HEK293 (cell line): ENCODE measurements around the gene NUMA1.

ENCODE experiments used
- CTCF ChIA-PET: fragments of 350-600 bp; formaldehyde crosslinking; extraction: SDS; loops from one replicate; lab custom pipeline; 2021; ENCODE audit warnings: antibody characterized with exemption; lab: Yijun Ruan, JAX
- POLR2A ChIA-PET: fragments of 300-600 bp; formaldehyde crosslinking; extraction: SDS; loops from one replicate; lab custom pipeline; 2020; ENCODE audit warnings: antibody characterized with exemption, inconsistent platforms; lab: Yijun Ruan, JAX
- H3K27ac ChIP-seq: fragments of 200-500 bp; sonication (Bioruptor generic); 2 replicates; pipeline ENCODE4 v1.5.1; 2014; ENCODE audit warnings: low read depth, low read length, control low read depth, inconsistent platforms; ENCODE audit errors: extremely low read depth
- H3K36me3 ChIP-seq, 2 experiments: fragments of 200-500 bp in 1 of 2; sonication (Bioruptor generic) in 1 of 2; 1 replicate in 1 of 2; 2 replicates in 1 of 2; pipeline ENCODE4 v1.5.1; 2014 to 2017; ENCODE audit warnings: inconsistent platforms in 2 of 2, low read length in 2 of 2; ENCODE audit not compliant: control insufficient read depth in 2 of 2, insufficient read depth in 1 of 2
- H3K4me1 ChIP-seq: fragments of 200-500 bp; sonication (Bioruptor generic); 2 replicates; pipeline ENCODE4 v1.5.1; 2014; ENCODE audit warnings: mild to moderate bottlenecking, low read length, inconsistent platforms; ENCODE audit not compliant: control insufficient read depth, insufficient read depth
- H3K4me3 ChIP-seq: 2 replicates; pipeline ENCODE4 v1.5.1; 2011; ENCODE audit warnings: low read depth, mild to moderate bottlenecking, control low read depth, low read length, moderate library complexity
- H3K9me3 ChIP-seq: fragments of 200-500 bp; sonication (Bioruptor generic); 2 replicates; pipeline ENCODE4 v1.5.1; 2014; ENCODE audit warnings: low read depth, low read length, inconsistent platforms; ENCODE audit not compliant: control insufficient read depth, insufficient read depth
- BCL11B ChIP-seq: fragments of 450-650 bp; formaldehyde crosslinking; IDR thresholded peaks from 2 replicates; pipeline ENCODE4 v1.5.1; 2016; ENCODE audit warnings: low read depth, missing biosample characterization, missing genetic modification characterization
- GFI1B ChIP-seq: fragments of 450-650 bp; formaldehyde crosslinking; IDR thresholded peaks from 2 replicates; pipeline ENCODE4 v1.5.1; 2016; ENCODE audit warnings: missing biosample characterization, missing genetic modification characterization
- GLI4 ChIP-seq: fragments of 450-650 bp; formaldehyde crosslinking; IDR thresholded peaks from 2 replicates; pipeline ENCODE4 v1.5.1; 2016; ENCODE audit warnings: missing biosample characterization, missing genetic modification characterization
- KLF9 ChIP-seq: fragments of 450-650 bp; formaldehyde crosslinking; IDR thresholded peaks from 2 replicates; pipeline ENCODE4 v1.5.1; 2016; ENCODE audit warnings: missing biosample characterization, missing genetic modification characterization, low read depth
- REPIN1 ChIP-seq: fragments of 450-650 bp; formaldehyde crosslinking; IDR thresholded peaks from 2 replicates; pipeline ENCODE4 v1.5.1; 2017; ENCODE audit warnings: missing biosample characterization, missing genetic modification characterization, low read depth
- SCRT2 ChIP-seq: fragments of 450-650 bp; formaldehyde crosslinking; IDR thresholded peaks from 2 replicates; pipeline ENCODE4 v1.5.1; 2016; ENCODE audit warnings: missing biosample characterization, missing genetic modification characterization
- SP2 ChIP-seq: fragments of 450-650 bp; formaldehyde crosslinking; IDR thresholded peaks from 2 replicates; pipeline ENCODE4 v1.5.1; 2016; ENCODE audit warnings: missing biosample characterization, missing genetic modification characterization
- ZNF10 ChIP-seq: fragments of 450-650 bp; formaldehyde crosslinking; IDR thresholded peaks from 2 replicates; pipeline ENCODE4 v1.5.1; 2017; ENCODE audit warnings: missing biosample characterization, missing genetic modification characterization
- ZNF132 ChIP-seq: fragments of 450-650 bp; formaldehyde crosslinking; IDR thresholded peaks from 2 replicates; pipeline ENCODE4 v1.5.1; 2017; ENCODE audit warnings: missing biosample characterization, missing genetic modification characterization, borderline replicate concordance
- ZNF140 ChIP-seq: fragments of 450-650 bp; formaldehyde crosslinking; IDR thresholded peaks from 2 replicates; pipeline ENCODE4 v1.5.1; 2016; ENCODE audit warnings: missing biosample characterization, missing genetic modification characterization
- ZNF157 ChIP-seq: fragments of 450-650 bp; formaldehyde crosslinking; IDR thresholded peaks from 2 replicates; pipeline ENCODE4 v1.5.1; 2016; ENCODE audit warnings: missing biosample characterization, missing genetic modification characterization
- ZNF169 ChIP-seq: fragments of 450-650 bp; formaldehyde crosslinking; IDR thresholded peaks from 2 replicates; pipeline ENCODE4 v1.5.1; 2016; ENCODE audit warnings: missing biosample characterization, missing genetic modification characterization
- ZNF174 ChIP-seq: fragments of 450-650 bp; formaldehyde crosslinking; IDR thresholded peaks from 2 replicates; pipeline ENCODE4 v1.5.0; 2017; ENCODE audit warnings: missing biosample characterization, mild to moderate bottlenecking, missing genetic modification characterization
- ZNF423 ChIP-seq: fragments of 450-650 bp; formaldehyde crosslinking; IDR thresholded peaks from 2 replicates; pipeline ENCODE4 v1.5.1; 2016; ENCODE audit warnings: missing biosample characterization, missing genetic modification characterization
- ZNF501 ChIP-seq: fragments of 450-650 bp; formaldehyde crosslinking; IDR thresholded peaks from 2 replicates; pipeline ENCODE4 v1.5.1; 2016; ENCODE audit warnings: missing biosample characterization, missing genetic modification characterization
- ZNF514 ChIP-seq: fragments of 450-650 bp; formaldehyde crosslinking; IDR thresholded peaks from 2 replicates; pipeline ENCODE4 v1.5.1; 2016; ENCODE audit warnings: missing biosample characterization, missing genetic modification characterization
- ZNF677 ChIP-seq: fragments of 450-650 bp; IDR thresholded peaks from 2 replicates; pipeline ENCODE4 v1.5.0; 2018; ENCODE audit warnings: missing biosample characterization, mild to moderate bottlenecking, missing genetic modification characterization, moderate library complexity
- ZNF707 ChIP-seq: fragments of 450-650 bp; formaldehyde crosslinking; IDR thresholded peaks from 2 replicates; pipeline ENCODE4 v1.5.1; 2016; ENCODE audit warnings: missing biosample characterization, missing genetic modification characterization
- ZSCAN16 ChIP-seq: fragments of 450-650 bp; formaldehyde crosslinking; IDR thresholded peaks from 2 replicates; pipeline ENCODE4 v1.5.1; 2016; ENCODE audit warnings: missing biosample characterization, missing genetic modification characterization
- TF ChIP-seq, protein P1 (sequence below): fragments of 450-650 bp; formaldehyde crosslinking; IDR thresholded peaks from 2 replicates; pipeline ENCODE4; 2016; ENCODE audit warnings: missing biosample characterization, missing genetic modification characterization
- TF ChIP-seq, protein P2 (sequence below): fragments of 450-650 bp; formaldehyde crosslinking; IDR thresholded peaks from 2 replicates; pipeline ENCODE4 v1.5.1; 2017; ENCODE audit warnings: missing biosample characterization, missing genetic modification characterization
- TF ChIP-seq, protein P3 (sequence below): sonication (generic); formaldehyde crosslinking; IDR thresholded peaks from 2 replicates; pipeline ENCODE4 v1.8.1; 2022; ENCODE audit warnings: mild to moderate bottlenecking, moderate library complexity, missing genetic modification reagents
- TF ChIP-seq, protein P4 (sequence below): fragments of 450-650 bp; formaldehyde crosslinking; IDR thresholded peaks from 2 replicates; pipeline ENCODE4 v1.5.1; 2016; ENCODE audit warnings: missing biosample characterization, missing genetic modification characterization
- TF ChIP-seq, protein P5 (sequence below): fragments of 450-650 bp; formaldehyde crosslinking; IDR thresholded peaks from 2 replicates; pipeline ENCODE4 v1.5.1; 2016; ENCODE audit warnings: missing biosample characterization, missing genetic modification characterization
- TF ChIP-seq, protein P6 (sequence below): IDR thresholded peaks from 2 replicates; pipeline ENCODE4 v1.6.1; 2011; ENCODE audit warnings: mild to moderate bottlenecking, low read depth, low read length, borderline replicate concordance

NUMA1 gene

DNA sequence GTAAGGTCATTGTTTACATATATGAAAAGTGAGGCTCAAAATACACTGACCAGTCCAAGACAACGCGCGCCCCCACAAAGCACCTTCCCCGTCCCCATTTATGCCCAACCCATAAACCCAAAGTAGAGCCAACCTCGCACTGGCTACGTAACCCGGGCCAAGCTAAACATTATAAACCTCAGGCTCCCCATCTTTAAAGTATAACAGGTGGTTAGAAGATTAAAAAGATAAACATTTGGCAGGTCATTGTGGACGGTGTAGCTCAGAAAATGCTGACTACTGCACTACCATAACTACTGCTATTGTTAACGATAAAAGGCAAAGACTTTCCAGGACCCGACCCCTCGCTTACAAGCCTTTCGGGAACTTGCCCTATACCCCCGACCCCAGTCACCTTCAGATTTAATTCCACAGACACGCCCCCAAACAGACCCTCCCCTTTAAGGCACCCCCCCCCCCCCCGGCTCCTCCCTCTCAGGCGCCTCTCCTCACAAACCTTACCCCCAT is 470 bp downstream of the NUMA1 start (continued):
- TF ChIP-seq, protein P1, sequence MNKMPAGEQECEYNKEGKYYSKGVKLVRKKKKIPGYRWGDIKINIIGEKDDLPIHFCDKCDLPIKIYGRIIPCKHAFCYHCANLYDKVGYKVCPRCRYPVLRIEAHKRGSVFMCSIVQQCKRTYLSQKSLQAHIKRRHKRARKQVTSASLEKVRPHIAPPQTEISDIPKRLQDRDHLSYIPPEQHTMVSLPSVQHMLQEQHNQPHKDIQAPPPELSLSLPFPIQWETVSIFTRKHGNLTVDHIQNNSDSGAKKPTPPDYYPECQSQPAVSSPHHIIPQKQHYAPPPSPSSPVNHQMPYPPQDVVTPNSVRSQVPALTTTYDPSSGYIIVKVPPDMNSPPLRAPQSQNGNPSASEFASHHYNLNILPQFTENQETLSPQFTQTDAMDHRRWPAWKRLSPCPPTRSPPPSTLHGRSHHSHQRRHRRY (tag by site-specific recombination): no peak
- no peak for TF ChIP-seq REPIN1
- TF ChIP-seq ZNF169 (tag by site-specific recombination): no peak
- TF ChIP-seq SCRT2 (tag by site-specific recombination): peak; percentile 73
- TF ChIP-seq, protein P2, sequence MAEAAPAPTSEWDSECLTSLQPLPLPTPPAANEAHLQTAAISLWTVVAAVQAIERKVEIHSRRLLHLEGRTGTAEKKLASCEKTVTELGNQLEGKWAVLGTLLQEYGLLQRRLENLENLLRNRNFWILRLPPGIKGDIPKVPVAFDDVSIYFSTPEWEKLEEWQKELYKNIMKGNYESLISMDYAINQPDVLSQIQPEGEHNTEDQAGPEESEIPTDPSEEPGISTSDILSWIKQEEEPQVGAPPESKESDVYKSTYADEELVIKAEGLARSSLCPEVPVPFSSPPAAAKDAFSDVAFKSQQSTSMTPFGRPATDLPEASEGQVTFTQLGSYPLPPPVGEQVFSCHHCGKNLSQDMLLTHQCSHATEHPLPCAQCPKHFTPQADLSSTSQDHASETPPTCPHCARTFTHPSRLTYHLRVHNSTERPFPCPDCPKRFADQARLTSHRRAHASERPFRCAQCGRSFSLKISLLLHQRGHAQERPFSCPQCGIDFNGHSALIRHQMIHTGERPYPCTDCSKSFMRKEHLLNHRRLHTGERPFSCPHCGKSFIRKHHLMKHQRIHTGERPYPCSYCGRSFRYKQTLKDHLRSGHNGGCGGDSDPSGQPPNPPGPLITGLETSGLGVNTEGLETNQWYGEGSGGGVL (tag by site-specific recombination): peak; percentile 42; the same call in 1 of the 2 replicates
- TF ChIP-seq, protein P3, sequence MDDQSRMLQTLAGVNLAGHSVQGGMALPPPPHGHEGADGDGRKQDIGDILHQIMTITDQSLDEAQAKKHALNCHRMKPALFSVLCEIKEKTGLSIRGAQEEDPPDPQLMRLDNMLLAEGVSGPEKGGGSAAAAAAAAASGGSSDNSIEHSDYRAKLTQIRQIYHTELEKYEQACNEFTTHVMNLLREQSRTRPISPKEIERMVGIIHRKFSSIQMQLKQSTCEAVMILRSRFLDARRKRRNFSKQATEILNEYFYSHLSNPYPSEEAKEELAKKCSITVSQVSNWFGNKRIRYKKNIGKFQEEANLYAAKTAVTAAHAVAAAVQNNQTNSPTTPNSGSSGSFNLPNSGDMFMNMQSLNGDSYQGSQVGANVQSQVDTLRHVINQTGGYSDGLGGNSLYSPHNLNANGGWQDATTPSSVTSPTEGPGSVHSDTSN (CRISPR knock-in tag): no peak
- no peak for TF ChIP-seq ZNF514
- no peak for TF ChIP-seq ZNF140 (tag by site-specific recombination)
- 0 out of 2 replicates have a peak, but pooled peaks have one; percentile 50 for TF ChIP-seq BCL11B (tag by site-specific recombination)
- TF ChIP-seq ZNF707 (tag by site-specific recombination): no peak
- TF ChIP-seq KLF9: peak; percentile 81
- no peak for TF ChIP-seq GLI4 (tag by site-specific recombination)
- TF ChIP-seq, protein P4, sequence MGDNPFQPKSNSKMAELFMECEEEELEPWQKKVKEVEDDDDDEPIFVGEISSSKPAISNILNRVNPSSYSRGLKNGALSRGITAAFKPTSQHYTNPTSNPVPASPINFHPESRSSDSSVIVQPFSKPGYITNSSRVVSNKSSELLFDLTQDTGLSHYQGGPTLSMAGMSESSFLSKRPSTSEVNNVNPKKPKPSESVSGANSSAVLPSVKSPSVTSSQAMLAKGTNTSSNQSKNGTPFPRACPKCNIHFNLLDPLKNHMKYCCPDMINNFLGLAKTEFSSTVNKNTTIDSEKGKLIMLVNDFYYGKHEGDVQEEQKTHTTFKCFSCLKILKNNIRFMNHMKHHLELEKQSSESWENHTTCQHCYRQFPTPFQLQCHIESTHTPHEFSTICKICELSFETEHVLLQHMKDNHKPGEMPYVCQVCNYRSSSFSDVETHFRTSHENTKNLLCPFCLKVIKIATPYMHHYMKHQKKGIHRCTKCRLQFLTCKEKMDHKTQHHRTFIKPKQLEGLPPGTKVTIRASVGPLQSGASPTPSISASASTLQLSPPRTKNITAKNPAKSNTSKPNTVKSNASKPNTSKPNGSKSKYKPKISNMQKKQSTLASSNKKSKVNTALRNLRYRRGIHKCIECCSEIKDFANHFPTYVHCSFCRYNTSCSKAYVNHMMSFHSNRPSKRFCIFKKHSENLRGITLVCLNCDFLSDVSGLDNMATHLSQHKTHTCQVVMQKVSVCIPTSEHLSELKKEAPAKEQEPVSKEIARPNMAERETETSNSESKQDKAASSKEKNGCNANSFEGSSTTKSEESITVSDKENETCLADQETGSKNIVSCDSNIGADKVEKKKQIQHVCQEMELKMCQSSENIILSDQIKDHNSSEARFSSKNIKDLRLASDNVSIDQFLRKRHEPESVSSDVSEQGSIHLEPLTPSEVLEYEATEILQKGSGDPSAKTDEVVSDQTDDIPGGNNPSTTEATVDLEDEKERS (tag by site-specific recombination): no peak
- no peak for TF ChIP-seq ZNF423 (tag by site-specific recombination)
- TF ChIP-seq GFI1B (tag by site-specific recombination): no peak
- TF ChIP-seq ZNF10 (tag by site-specific recombination): no peak
- no peak for TF ChIP-seq ZNF132 (tag by site-specific recombination)
- TF ChIP-seq ZNF157 (tag by site-specific recombination): no peak

DNA sequence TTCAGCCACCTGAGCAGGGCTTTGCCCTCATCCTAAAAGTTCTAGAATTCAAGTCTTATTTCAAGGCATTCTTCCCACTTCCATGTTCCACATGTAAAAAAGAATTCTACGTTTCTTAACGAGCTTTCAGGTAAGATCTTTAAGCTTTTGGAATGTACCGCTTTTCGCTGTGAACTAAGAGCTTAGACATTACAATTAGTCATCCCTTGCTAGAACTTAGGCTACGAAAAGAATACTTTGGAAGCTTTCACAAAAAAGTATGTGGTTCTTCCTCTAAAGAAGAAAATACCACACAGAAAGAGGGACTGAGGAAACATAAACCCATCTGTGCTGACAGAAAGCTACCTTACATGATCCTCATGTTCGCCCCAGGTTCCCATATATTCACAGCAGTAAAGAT is 1.9 kb downstream of the NUMA1 start:
- Histone ChIP-seq H3K9me3 (no peaks in the 10 kb centered on the region), H3K27ac (no peak overlapping the region), H3K36me3 (peaks cover 0 to 8% of the 10 kb centered on the region in 2 experiments; a peak in 2 of 3 replicates), H3K4me1 (no peaks in the 10 kb centered on the region), H3K4me3 (peak overlapping the region; percentile 77)
- POLR2A ChIA-PET: interaction anchor here (0.6 to 1.4 kb wide), 4 partner anchors 8 to 278 kb away, joined by 3 to 7 read pairs (median 4); no protein-coding TSS in a partner anchor
- CTCF ChIA-PET: interaction anchor here (1.0 to 2.5 kb wide), 3 partner anchors 13 to 53 kb away, joined by 3 to 22 read pairs (median 6); no protein-coding TSS in a partner anchor
- TF ChIP-seq ZNF677 (tag by site-specific recombination) (no peak), ZNF132 (tag by site-specific recombination) (no peak), ZNF501 (tag by site-specific recombination) (no peak), ZNF174 (tag by site-specific recombination) (no peak), SP2 (no peak), ZNF140 (tag by site-specific recombination) (no peak), ZSCAN16 (tag by site-specific recombination) (no peak), BCL11B (tag by site-specific recombination) (no peak)
- TF ChIP-seq, protein P5, sequence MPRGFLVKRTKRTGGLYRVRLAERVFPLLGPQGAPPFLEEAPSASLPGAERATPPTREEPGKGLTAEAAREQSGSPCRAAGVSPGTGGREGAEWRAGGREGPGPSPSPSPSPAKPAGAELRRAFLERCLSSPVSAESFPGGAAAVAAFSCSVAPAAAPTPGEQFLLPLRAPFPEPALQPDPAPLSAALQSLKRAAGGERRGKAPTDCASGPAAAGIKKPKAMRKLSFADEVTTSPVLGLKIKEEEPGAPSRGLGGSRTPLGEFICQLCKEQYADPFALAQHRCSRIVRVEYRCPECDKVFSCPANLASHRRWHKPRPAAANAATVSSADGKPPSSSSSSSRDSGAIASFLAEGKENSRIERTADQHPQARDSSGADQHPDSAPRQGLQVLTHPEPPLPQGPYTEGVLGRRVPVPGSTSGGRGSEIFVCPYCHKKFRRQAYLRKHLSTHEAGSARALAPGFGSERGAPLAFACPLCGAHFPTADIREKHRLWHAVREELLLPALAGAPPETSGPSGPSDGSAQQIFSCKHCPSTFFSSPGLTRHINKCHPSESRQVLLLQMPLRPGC (tag by site-specific recombination): no peak
- TF ChIP-seq, protein P6, sequence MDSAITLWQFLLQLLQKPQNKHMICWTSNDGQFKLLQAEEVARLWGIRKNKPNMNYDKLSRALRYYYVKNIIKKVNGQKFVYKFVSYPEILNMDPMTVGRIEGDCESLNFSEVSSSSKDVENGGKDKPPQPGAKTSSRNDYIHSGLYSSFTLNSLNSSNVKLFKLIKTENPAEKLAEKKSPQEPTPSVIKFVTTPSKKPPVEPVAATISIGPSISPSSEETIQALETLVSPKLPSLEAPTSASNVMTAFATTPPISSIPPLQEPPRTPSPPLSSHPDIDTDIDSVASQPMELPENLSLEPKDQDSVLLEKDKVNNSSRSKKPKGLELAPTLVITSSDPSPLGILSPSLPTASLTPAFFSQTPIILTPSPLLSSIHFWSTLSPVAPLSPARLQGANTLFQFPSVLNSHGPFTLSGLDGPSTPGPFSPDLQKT: no peak
